NCI-H774 (cell line): ENCODE results near the gene PCYT1B.

Source experiments
- DNase-seq: peaks from one replicate; lab custom pipeline; 2025; lab: John Stamatoyannopoulos, UW

Gene PCYT1B

GRCh38 chrX:24525455-24525854, 121.7 kb downstream of the PCYT1B start:
- DNase-seq, result no peak

GRCh38 chrX:24520472-24520871, 126.7 kb downstream of the PCYT1B start:
- DNase-seq, result no peak

- DNase-seq, result no peak
Observed at GRCh38 chrX:24515447-24515846, 131.7 kb downstream of the PCYT1B start.

- DNase-seq, result no peak
Observed at GRCh38 chrX:24513416-24513815, 133.7 kb downstream of the PCYT1B start.

DNA sequence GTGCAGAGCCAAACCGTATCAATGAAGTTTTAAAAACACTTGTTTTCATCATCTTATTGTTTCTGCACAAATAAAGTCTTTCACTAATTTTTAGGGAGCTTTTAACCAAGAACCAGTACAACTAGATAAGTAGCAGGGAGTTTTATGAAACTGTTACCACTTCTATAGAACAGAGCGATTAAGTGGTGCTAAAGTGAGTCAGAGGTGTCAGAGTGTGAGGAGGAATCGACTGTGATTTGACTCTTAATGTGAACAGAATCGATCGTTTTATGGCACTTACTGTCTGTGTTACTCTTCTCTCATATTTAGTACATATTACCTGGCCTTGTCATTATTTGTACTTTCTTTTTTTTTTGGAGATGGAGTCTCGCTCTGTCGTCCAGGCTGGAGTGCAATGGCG, 138.8 kb downstream of the PCYT1B start:
- no peak for DNase-seq
